NB4 (cell line): Measurements from ENCODE around the gene SH3PXD2A.

Experiments used
- MYC ChIP-seq: IDR thresholded peaks from 2 replicates; pipeline ENCODE4 v1.6.1; 2011; ENCODE audit warnings: low read depth, low read length
- POLR2A ChIP-seq: IDR thresholded peaks from 2 replicates; pipeline ENCODE4 v1.6.1; 2011; ENCODE audit warnings: mild to moderate bottlenecking; ENCODE audit not compliant: insufficient read length; ENCODE audit errors: extremely low read depth
- TF ChIP-seq, protein P1 (sequence below): IDR thresholded peaks from one replicate; pipeline ENCODE4 v1.5.1; 2012; ENCODE audit warnings: low read depth, low read length
- TF ChIP-seq, protein P2 (sequence below): IDR thresholded peaks from 2 replicates; pipeline ENCODE4 v1.6.1; 2011; ENCODE audit warnings: low read depth, low read length

DNA sequence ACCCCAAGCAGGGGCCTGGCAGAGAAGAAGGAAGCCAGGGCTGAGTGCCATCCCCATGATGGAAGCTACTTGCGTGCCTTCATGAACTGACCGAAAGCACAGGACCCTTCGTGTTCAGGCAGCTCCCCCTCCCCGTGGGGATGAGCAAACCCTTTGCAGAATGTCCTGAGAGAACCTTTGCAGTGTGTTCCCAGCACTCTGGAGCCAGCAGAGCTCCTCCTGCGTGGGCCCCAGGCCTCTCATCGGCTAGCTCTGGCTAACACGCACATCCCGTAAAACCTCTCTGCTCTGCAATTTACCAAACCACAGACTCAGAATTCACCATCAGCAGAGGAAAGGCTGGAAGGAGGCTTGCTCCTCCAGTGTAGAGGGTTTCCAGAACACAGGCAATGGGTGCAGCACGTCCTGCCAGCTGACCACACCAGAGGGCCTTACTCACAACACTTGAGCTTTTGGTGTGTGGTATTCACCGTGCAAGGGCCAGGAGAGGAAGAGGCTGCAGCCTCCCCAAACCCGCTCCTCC is 3.1 kb downstream of the SH3PXD2A start:
- TF ChIP-seq, protein P1, sequence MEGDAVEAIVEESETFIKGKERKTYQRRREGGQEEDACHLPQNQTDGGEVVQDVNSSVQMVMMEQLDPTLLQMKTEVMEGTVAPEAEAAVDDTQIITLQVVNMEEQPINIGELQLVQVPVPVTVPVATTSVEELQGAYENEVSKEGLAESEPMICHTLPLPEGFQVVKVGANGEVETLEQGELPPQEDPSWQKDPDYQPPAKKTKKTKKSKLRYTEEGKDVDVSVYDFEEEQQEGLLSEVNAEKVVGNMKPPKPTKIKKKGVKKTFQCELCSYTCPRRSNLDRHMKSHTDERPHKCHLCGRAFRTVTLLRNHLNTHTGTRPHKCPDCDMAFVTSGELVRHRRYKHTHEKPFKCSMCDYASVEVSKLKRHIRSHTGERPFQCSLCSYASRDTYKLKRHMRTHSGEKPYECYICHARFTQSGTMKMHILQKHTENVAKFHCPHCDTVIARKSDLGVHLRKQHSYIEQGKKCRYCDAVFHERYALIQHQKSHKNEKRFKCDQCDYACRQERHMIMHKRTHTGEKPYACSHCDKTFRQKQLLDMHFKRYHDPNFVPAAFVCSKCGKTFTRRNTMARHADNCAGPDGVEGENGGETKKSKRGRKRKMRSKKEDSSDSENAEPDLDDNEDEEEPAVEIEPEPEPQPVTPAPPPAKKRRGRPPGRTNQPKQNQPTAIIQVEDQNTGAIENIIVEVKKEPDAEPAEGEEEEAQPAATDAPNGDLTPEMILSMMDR = no peak
- TF ChIP-seq POLR2A = no peak
- TF ChIP-seq MYC = no peak
- TF ChIP-seq, protein P2, sequence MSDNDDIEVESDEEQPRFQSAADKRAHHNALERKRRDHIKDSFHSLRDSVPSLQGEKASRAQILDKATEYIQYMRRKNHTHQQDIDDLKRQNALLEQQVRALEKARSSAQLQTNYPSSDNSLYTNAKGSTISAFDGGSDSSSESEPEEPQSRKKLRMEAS = no peak
